ENCODE measurements around the gene MYH6. TPM values are rescaled to one million over a fixed set of nuclear protein-coding genes. Genes with fewer than 3 reads are reported as not detected.

MYH6 gene
- total RNA-seq, 1 donor: not detected

- TF ChIP-seq CTCF (IDR thresholded peaks at IDR 0.05; ENCODE audit: extremely low read depth, low read depth, low read length): no peak
- Histone ChIP-seq H3K79me2 (ENCODE audit: insufficient read depth, low read length) (no peaks in the 10 kb centered on the region), H4K20me1 (ENCODE audit: insufficient read depth, low read length) (no peaks in the 10 kb centered on the region), H2AFZ (ENCODE audit: low read length) (no peak overlapping the region), H3K36me3 (ENCODE audit: insufficient read depth, low read length) (no peaks in the 10 kb centered on the region), H3K4me2 (ENCODE audit: insufficient read depth, low read length) (no peak overlapping the region), H3K4me3 (ENCODE audit: insufficient read depth, low read length) (no peak overlapping the region), H3K4me1 (ENCODE audit: insufficient read depth, low read length) (no peaks in the 10 kb centered on the region), H3K27ac (ENCODE audit: low read depth, low read length) (no peak overlapping the region), H3K9me3 (ENCODE audit: low read depth, low read length) (no peaks in the 10 kb centered on the region), H3K27me3 (ENCODE audit: insufficient read depth, low read length) (peaks cover 31% of the 10 kb centered on the region)
- DNase-seq (ENCODE audit: insufficient read length, low spot score, missing footprints): no peak
These were observed 36.2 kb downstream of the MYH6 start for GRCh38 chr14:23371865-23372264.

- no peak overlapping the region for H3K4me3 ChIP-seq (ENCODE audit: insufficient read depth, low read length)
- TF ChIP-seq CTCF (IDR thresholded peaks at IDR 0.05; ENCODE audit: extremely low read depth, low read depth, low read length): no peak
These were observed 37.9 kb downstream of the MYH6 start for GRCh38 chr14:23370221-23370620.

GRCh38 chr14:23366426-23366921 is 41.6 kb downstream of the MYH6 start:
- Histone ChIP-seq H3K27me3 (ENCODE audit: insufficient read depth, low read length) (peaks cover 12% of the 10 kb centered on the region), H3K4me1 (ENCODE audit: insufficient read depth, low read length) (peaks cover 5% of the 10 kb centered on the region), H3K27ac (ENCODE audit: low read depth, low read length) (no peak overlapping the region), H4K20me1 (ENCODE audit: insufficient read depth, low read length) (no peaks in the 10 kb centered on the region), H3K79me2 (ENCODE audit: insufficient read depth, low read length) (peaks cover 4% of the 10 kb centered on the region), H3K4me2 (ENCODE audit: insufficient read depth, low read length) (peak overlapping the region; percentile 81), H2AFZ (ENCODE audit: low read length) (peak overlapping the region; percentile 76), H3K36me3 (ENCODE audit: insufficient read depth, low read length) (no peaks in the 10 kb centered on the region), H3K4me3 (ENCODE audit: insufficient read depth, low read length) (peak overlapping the region; percentile 76), H3K9me3 (ENCODE audit: low read depth, low read length) (no peaks in the 10 kb centered on the region)
- no peak for TF ChIP-seq CTCF (IDR thresholded peaks at IDR 0.05; ENCODE audit: extremely low read depth, low read depth, low read length)
- peak; percentile 93 for DNase-seq (ENCODE audit: insufficient read length, low spot score, missing footprints)

More at GRCh38 chr14:23370221-23370620, 37.9 kb downstream of the MYH6 start:
- no peak overlapping the region for H3K27ac ChIP-seq (ENCODE audit: low read depth, low read length)
- H4K20me1 ChIP-seq (ENCODE audit: insufficient read depth, low read length): no peaks in the 10 kb centered on the region
- no peaks in the 10 kb centered on the region for H3K4me1 ChIP-seq (ENCODE audit: insufficient read depth, low read length)
- no peaks in the 10 kb centered on the region for H3K79me2 ChIP-seq (ENCODE audit: insufficient read depth, low read length)
- no peaks in the 10 kb centered on the region for H3K9me3 ChIP-seq (ENCODE audit: low read depth, low read length)
- H3K27me3 ChIP-seq (ENCODE audit: insufficient read depth, low read length): peaks cover 27% of the 10 kb centered on the region
- no peak overlapping the region for H3K4me2 ChIP-seq (ENCODE audit: insufficient read depth, low read length)
- DNase-seq (ENCODE audit: insufficient read length, low spot score, missing footprints): no peak
- H2AFZ ChIP-seq (ENCODE audit: low read length): no peak overlapping the region
- no peaks in the 10 kb centered on the region for H3K36me3 ChIP-seq (ENCODE audit: insufficient read depth, low read length)

- Histone ChIP-seq H4K20me1 (ENCODE audit: insufficient read depth, low read length) (no peaks in the 10 kb centered on the region), H3K9me3 (ENCODE audit: low read depth, low read length) (no peaks in the 10 kb centered on the region), H3K4me2 (ENCODE audit: insufficient read depth, low read length) (peak overlapping the region; percentile 81), H3K27ac (ENCODE audit: low read depth, low read length) (no peak overlapping the region), H3K27me3 (ENCODE audit: insufficient read depth, low read length) (peaks cover 10% of the 10 kb centered on the region), H2AFZ (ENCODE audit: low read length) (no peak overlapping the region), H3K4me3 (ENCODE audit: insufficient read depth, low read length) (peak overlapping the region; percentile 76), H3K79me2 (ENCODE audit: insufficient read depth, low read length) (peaks cover 4% of the 10 kb centered on the region), H3K36me3 (ENCODE audit: insufficient read depth, low read length) (no peaks in the 10 kb centered on the region), H3K4me1 (ENCODE audit: insufficient read depth, low read length) (peaks cover 5% of the 10 kb centered on the region)
- no peak for DNase-seq (ENCODE audit: insufficient read length, low spot score, missing footprints)
- TF ChIP-seq CTCF (IDR thresholded peaks at IDR 0.05; ENCODE audit: extremely low read depth, low read depth, low read length): no peak
These were observed 42.2 kb downstream of the MYH6 start for GRCh38 chr14:23365732-23366425.
